Measurements from ENCODE around the gene PTPN9. TPM values are rescaled to one million over a fixed set of nuclear protein-coding genes. Genes with fewer than 3 reads are reported as not detected.

Gene PTPN9
- total RNA-seq, 1 donor from 2014 or later, result 9.3 TPM

- ATAC-seq (no peak), DNase-seq (ENCODE audit: missing footprints) (peak; percentile 67)
- intact Hi-C loops (cut with DNase I), result no loop called here
Observed at GRCh38 chr15:75468913-75469598, 110.1 kb downstream of the PTPN9 start.

- DNase-seq (ENCODE audit: missing footprints), result no peak
- intact Hi-C loops (cut with DNase I), result no loop called here
- no peak for ATAC-seq
Observed at GRCh38 chr15:75460646-75461045, 118.5 kb downstream of the PTPN9 start.

- DNase-seq (ENCODE audit: missing footprints) (no peak), ATAC-seq (no peak)
- intact Hi-C loops (cut with DNase I), result no loop called here
Observed at GRCh38 chr15:75459581-75459980, 119.5 kb downstream of the PTPN9 start.

DNA sequence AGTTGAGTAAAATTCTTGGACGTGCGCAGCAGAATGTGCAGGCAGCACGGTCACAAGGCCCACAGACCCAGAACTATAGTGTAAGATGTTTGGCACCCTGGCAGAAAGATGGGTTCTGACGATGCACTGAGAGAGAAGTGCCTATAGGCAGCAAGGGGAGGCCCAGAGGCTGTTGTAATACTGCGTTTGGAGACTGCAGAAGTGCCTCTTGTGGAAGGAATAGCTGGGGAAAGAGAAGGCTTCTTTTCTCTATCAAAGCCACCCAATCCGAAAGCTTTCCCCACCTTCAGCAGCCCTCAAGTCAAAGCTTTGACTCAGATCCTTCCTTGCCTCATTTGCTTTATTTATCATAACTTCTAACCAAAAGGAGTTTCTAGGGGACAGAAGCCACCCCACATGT is 122.4 kb downstream of the PTPN9 start:
- no peak for ATAC-seq
- no peak for DNase-seq (ENCODE audit: missing footprints)
- intact Hi-C loops (cut with DNase I), result no loop called here

GRCh38 chr15:75455982-75456531 is 123.1 kb downstream of the PTPN9 start:
- intact Hi-C loops (cut with DNase I), result no loop called here
- ATAC-seq, result no peak
- peak; percentile 78 for DNase-seq (ENCODE audit: missing footprints)

DNA sequence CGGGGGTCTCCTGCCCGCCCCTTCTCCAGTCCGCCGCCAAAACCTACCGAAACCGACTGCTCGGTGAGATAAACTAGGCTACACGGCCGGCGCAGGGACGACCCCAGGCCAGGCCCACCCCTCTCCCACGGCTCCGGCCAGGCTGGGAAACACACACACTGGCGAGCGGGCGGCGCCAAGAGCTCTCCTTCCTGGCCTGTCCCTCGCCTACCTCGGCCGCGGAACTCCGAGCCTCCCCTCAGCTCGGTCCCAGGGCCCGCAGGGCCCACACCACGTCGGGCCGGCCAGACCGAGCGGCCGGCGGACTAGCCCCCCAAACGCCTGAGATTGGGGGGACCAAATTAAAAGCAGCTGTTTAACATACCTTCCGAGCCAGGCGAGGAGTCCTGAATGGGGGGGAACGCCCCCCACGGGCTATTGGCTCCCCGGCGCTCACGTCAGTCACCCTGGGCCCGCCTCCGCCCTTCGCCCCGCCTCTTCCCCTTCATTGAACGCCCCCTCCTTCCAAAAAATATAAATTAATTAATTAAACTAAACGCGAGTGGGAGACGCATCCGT is 123.6 kb downstream of the PTPN9 start:
- intact Hi-C loops (cut with DNase I), result no loop called here
- ATAC-seq (no peak), DNase-seq (ENCODE audit: missing footprints) (peak; percentile 95)

DNA sequence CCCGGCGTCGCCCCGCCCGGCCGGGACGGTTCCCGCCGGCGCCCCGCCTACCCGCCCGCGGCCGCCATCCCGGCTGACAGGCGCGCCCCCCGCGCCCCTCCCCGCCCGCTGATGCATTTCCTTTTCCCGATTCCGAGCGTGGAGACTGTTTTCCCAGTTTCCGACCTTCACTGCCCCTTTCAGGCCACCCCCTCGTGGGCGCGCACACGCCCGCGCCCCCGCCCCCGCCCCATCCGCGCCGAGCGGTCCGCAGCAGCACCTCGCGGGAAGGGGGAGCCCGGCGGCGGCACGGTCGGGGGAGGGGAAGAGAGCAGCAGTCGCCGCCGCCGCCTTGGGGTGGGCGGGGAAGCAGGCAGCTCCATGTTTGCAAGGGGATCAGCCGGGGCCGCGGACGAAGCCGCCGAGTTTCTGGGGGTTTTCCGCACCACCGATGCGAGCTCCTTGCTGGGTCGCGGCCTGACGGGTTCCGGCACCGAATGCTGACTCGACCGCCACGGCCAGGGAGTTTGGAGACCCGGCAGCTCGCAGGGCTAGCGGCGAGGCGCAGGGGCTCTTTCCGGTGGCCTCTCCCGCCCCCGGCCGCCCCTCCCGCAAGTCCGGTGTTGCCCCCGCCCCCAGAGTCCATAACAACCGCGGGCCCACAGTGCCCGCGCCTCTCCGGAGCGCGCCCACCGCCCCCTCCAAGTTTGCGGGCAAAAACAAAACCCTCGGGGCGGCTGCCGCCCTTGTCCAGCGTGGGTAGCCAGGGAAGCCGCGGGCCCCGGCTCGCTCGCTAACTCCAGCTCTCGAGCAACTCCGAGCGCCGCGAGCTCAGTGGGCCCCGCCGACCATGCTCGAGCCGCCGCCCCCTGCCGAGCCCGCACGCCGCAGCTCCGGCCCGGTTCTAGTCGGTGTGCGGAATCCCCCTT is 124.4 kb downstream of the PTPN9 start:
- ATAC-seq (no peak), DNase-seq (ENCODE audit: missing footprints) (peak; percentile 88)
- intact Hi-C loops (cut with DNase I), result loop anchor here (5.0 kb wide), 4 partner anchors 123 to 252 kb away; partner anchors contain the start of genes C15orf39, PTPN9, SNUPN and SNX33

DNA sequence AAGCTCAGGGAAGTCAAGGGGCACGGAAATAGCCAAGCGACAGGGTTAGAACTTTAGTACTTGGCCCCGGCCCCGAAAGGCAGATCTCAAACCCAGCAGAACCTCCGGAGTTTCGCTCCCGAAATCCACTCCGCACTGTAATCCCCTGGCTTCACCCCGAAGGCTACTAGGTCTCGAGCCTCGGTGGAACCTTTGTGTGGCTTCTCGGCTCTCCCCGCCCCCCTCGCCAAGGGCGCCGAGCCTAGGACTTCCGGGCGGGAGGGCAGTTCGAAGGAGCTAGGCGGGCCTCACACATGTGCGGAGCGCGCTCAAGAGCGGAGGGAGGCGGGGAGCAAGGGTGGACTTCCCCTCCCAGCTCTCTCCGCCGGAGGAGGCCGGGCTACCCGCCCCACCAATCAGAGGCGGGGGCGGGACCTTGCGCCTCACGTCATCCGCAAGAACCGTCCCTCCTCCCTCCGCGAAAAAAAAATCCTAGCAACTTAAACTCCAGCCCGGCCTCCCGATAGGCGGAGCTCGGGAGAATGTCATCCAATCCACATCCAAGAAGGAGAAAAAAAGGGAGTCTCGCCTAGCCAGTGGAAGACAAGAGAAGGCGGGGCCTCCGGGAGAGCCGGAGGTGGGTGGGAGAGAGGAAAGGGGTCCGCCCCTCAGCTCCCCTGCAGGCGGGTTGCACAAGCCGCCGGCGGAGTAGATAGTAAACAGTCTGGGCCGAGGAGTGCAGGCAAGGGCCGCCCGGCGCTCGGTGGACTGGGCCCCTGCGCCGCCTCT is 125.2 kb downstream of the PTPN9 start:
- ATAC-seq, result peak; percentile 72
- peak; percentile 99 for DNase-seq (ENCODE audit: missing footprints)
- intact Hi-C loops (cut with DNase I), result loop anchor here (5.0 kb wide), 4 partner anchors 123 to 252 kb away; partner anchors contain the start of genes C15orf39, PTPN9, SNUPN and SNX33

DNA sequence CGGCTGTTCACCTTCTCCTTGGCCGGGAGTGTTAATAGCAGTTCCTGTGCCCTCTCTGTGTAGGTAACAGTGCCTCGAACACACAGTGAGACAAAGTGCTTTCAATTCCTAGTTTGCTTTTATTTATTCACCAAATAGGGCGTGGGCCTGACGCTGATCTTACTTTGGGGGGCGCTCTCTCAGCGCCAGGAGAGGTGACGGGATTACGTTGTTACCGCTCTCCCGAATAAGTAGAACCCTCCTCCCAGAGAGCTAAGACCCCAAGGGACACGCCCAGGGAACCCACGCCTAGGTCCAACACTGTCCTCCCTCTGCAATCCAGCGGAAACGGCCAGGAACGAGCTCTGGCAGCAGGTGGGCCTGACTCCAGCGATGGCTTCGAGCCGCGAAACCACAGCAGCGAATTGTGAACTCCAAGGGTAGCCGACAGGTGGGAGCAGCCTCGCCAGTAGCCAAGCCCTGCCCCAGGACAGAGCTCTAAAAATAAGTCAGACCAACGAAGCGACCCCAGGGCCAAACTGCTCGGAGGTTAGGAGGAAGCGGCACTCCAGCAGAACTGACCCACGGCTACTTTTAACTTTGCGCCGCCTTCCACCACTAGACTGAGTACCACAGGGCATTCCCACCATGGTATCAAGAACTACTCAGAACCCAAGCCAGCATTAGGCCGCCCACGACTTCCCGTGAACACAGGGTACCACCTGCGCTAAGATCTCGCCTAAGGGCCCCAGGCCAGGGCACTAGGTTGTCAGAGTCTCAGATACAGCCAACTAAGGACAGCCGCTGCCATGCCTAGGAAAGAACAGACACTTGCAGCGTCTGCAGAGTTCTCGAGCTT is 126.0 kb downstream of the PTPN9 start:
- DNase-seq (ENCODE audit: missing footprints) (no peak), ATAC-seq (no peak)
- intact Hi-C loops (cut with DNase I), result loop anchor here (5.0 kb wide), 4 partner anchors 124 to 251 kb away; partner anchors contain the start of genes C15orf39, PTPN9, SNUPN and SNX33

- peak; percentile 92 for DNase-seq (ENCODE audit: missing footprints)
- ATAC-seq, result peak; percentile 18
- intact Hi-C loops (cut with DNase I), result loop anchor here (5.0 kb wide), 4 partner anchors 125 to 250 kb away; partner anchors contain the start of genes C15orf39, PTPN9, SNUPN and SNX33
Observed at GRCh38 chr15:75452364-75452864, 126.7 kb downstream of the PTPN9 start.

DNA sequence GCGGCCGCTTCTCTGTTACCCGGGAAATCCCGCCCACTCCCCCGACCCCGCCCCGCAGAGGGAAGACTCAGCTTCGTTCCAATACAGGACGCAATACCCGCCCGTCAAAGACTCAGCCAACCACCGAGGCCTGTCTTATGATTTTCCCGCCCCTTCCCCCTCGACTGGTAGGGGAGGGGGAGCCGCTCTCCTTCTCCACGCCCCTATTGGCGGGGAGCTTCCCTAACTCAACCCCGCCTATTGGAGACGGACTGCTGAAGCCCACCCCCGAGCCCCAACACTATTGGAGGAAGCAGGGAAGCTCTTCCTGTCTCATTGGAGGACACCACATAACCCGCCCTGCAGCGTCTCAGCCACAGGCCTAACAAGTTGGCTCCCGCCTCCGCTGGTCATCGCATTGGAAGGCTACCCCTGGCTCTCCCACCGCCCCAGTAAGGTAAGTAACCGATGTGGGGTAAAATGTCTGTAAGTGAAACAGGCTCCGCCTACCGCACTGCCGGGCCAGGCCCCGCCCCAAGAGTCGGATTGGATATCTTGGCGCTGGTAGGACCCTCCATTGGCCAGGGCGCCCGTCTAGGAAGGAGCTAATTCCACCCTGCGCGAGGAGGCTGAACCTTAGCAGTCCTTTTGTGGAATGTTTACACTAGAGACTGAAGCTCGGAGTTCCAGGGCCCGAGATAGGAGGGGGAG is 127.3 kb downstream of the PTPN9 start, which contains the start of gene SIN3A:
Gene SIN3A, minus strand, starts transcription at position 17 of the 690 bp plus-strand sequence. CDS start 21,315 bp downstream, outside the sequence.
- DNase-seq (ENCODE audit: missing footprints), result peak; percentile 99
- peak; percentile 72 for ATAC-seq
- intact Hi-C loops (cut with DNase I), result loop anchor here (2.0 to 5.0 kb wide), 5 partner anchors 83 to 250 kb away; partner anchors contain the start of genes C15orf39, MAN2C1, PTPN9 and SNUPN

DNA sequence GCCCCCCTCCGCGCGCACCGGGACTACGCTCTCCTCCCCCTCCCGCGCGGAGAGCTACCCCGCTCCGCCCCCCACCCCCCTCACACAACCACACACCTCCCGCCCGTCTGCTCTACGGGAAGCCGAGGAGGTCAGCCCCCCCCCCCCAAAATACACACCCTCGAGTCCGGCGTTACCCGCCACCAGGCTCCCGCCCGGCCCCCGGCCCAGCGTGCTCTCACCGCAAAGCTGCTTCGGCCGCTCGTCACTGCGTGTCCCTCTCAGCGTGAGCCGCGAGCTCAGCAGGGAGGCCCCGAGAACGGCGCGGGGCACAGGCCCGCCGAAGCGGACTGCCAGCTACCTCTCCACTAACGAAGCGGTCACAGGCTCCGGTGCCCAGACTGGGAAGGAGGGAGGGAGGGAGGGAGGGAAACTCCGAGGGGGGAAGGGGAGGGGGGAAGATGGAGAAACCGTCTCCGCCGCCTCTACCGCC is 127.9 kb downstream of the PTPN9 start:
- intact Hi-C loops (cut with DNase I), result loop anchor here (2.0 to 5.0 kb wide), 5 partner anchors 82 to 249 kb away; partner anchors contain the start of genes C15orf39, MAN2C1, PTPN9 and SNUPN
- DNase-seq (ENCODE audit: missing footprints) (peak; percentile 85), ATAC-seq (no peak)

- intact Hi-C loops (cut with DNase I), result loop anchor here (2.0 to 5.0 kb wide), 5 partner anchors 82 to 248 kb away; partner anchors contain the start of genes C15orf39, MAN2C1, PTPN9 and SNUPN
- DNase-seq (ENCODE audit: missing footprints) (peak; percentile 98), ATAC-seq (peak; percentile 58)
Observed at GRCh38 chr15:75450307-75451201, 128.6 kb downstream of the PTPN9 start.

GRCh38 chr15:75449585-75450306 is 129.4 kb downstream of the PTPN9 start:
- intact Hi-C loops (cut with DNase I), result loop anchor here (2.0 to 5.0 kb wide), 5 partner anchors 81 to 247 kb away; partner anchors contain the start of genes C15orf39, MAN2C1, PTPN9 and SNUPN
- ATAC-seq, result no peak
- DNase-seq (ENCODE audit: missing footprints), result no peak
